Activated CD4-positive, alpha-beta T cell treated with anti-CD3 and anti-CD28 coated beads, Interleukin-2, amount 50 U/mL, for 24 hours (primary cell): ENCODE data around the gene SLC35G1.

ENCODE experiments used
- DNase-seq, 2 donors: peaks; one replicate each; pipeline ENCODE4 v3.0.0-alpha.2; 2020; ENCODE audit warnings: low read depth in 1 of 2, low spot score in 1 of 2

SLC35G1 gene

GRCh38 chr10:93893646-93894515 lies at the start of gene SLC35G1:
Gene SLC35G1, plus strand, starts transcription at chr10:93893978. Its CDS starts 56 bp downstream, at chr10:93894034.
- peak; percentile 50 to 60 for DNase-seq

GRCh38 chr10:93844979-93845626 lies 48.7 kb upstream of the SLC35G1 start:
- no peak for DNase-seq

GRCh38 chr10:93849593-93849992 lies 44.2 kb upstream of the SLC35G1 start:
- DNase-seq: no peak

- no peak for DNase-seq
Measured at GRCh38 chr10:93850031-93851015, 43.5 kb upstream of the SLC35G1 start.

- no peak for DNase-seq
Measured at GRCh38 chr10:93851169-93851568, 42.6 kb upstream of the SLC35G1 start.

- no peak for DNase-seq
Measured at GRCh38 chr10:93852476-93853095, 41.2 kb upstream of the SLC35G1 start.

- DNase-seq: no peak
Measured at GRCh38 chr10:93854975-93855374, 38.8 kb upstream of the SLC35G1 start.

- no peak for DNase-seq
Measured at GRCh38 chr10:93856349-93857145, 37.2 kb upstream of the SLC35G1 start.

- DNase-seq: no peak
Measured at GRCh38 chr10:93859049-93859655, 34.6 kb upstream of the SLC35G1 start.

GRCh38 chr10:93861825-93862224 lies 32.0 kb upstream of the SLC35G1 start:
- DNase-seq: no peak

GRCh38 chr10:93865794-93866425 lies 27.9 kb upstream of the SLC35G1 start:
- DNase-seq: no peak

- DNase-seq: no peak
Measured at GRCh38 chr10:93867525-93867924, 26.3 kb upstream of the SLC35G1 start.

GRCh38 chr10:93871671-93872204 lies 22.0 kb upstream of the SLC35G1 start:
- no peak for DNase-seq

- no peak for DNase-seq
Measured at GRCh38 chr10:93872375-93873158, 21.2 kb upstream of the SLC35G1 start.

GRCh38 chr10:93873420-93874115 lies 20.2 kb upstream of the SLC35G1 start:
- DNase-seq: no peak

GRCh38 chr10:93874309-93875031 lies 19.3 kb upstream of the SLC35G1 start:
- DNase-seq: no peak

GRCh38 chr10:93875032-93875358 lies 18.8 kb upstream of the SLC35G1 start:
- DNase-seq: no peak
